ENCODE results near the gene CHD8.

The CHD8 gene

DNA sequence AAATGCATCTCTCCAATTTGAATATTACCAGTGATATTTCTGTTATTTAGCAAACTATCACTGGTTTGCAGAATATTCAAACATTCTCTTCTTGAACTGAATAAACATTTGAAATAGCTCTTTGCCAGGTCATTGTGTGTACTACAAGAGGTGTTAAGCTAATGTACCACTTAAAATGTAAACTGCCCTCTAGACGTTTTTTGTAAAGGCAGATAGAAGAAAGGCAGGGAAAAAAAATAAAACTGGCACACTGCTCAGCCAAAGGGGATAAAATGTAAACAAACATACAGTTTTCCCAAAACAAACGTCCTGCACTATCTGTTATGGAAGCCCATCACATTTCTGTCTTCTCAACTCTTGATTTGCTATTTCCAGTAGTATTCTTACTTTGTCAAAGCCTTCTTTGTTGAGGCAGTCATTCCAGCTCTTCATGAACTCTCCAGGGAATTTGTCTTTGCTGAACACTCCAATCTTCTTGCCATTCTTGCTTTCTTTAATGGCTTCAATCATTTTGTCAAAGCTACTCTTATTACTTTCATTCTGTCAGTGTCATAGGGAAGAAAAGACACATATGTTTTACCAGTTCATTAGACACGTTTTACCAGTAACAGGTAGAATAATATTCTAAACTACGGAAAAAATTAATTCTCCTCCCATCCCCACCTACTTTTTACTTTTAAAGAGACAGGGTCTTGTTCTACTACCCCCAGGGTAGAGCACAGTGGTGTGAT is 85.8 kb downstream of the CHD8 start:
- no peak for DNase-seq

- DNase-seq, result no peak
Observed at GRCh38 chr14:21367582-21368144, 88.3 kb downstream of the CHD8 start.

DNA sequence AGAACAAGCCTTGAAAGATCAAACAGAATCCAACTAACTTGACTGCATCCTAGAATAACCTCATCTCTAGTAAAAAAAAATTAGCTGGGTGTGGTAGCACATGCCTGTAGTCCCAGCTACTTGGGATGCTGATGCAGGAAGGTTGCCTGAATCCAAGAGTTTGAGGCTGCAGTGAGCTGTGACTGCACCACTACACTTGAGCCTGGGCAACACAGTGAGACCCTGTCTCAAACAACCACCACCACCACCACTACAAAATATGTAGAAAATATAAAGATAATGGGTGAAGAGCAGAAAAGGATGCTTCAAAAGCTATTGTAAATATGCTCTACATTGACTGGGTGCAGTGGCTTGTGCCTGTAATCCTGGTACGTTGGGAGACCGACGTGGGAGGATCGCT is 99.4 kb downstream of the CHD8 start:
- no peak for DNase-seq

- DNase-seq, result no peak
Observed at GRCh38 chr14:21352587-21352986, 103.3 kb downstream of the CHD8 start.

GRCh38 chr14:21350539-21350938 is 105.4 kb downstream of the CHD8 start:
- DNase-seq, result no peak

- DNase-seq, result no peak
Observed at GRCh38 chr14:21347201-21347600, 108.7 kb downstream of the CHD8 start.

- DNase-seq, result no peak
Observed at GRCh38 chr14:21346532-21347135, 109.3 kb downstream of the CHD8 start.

DNA sequence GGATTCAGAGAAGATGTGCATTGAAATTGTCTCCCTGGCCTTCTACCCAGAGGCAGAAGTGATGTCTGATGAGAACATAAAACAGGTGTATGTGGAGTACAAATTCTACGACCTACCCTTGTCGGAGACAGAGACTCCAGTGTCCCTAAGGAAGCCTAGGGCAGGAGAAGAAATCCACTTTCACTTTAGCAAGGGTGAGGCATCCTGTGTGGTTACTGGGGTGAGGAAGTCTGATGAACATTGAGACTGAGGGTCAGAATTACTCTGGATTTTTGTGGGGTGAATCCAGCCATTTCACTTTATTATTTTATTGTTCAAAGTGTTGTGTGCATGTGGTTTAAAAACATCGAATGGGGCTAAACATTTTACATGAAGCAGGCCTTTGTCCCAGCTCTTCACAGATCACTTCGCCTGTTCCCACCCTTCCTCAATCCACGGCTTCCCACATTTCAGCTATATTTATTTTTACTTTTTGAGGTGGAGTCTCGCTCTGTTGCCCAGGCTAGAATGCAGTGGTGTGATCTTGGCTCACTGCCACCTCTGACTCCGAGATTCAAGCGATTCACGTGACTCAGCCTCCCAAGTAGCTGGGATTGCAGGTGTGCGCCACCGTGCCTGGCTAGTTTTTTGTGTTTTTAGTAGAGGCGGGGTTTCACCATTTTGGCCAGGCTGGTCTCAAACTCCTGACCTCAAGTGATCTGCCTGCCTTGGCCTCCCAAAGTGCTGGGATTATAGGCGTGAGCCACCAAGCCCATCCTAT is 112.7 kb downstream of the CHD8 start:
- DNase-seq, result no peak
